ENCODE results near the gene PARP15. TPM values are rescaled to one million over a fixed set of nuclear protein-coding genes. Genes with fewer than 3 reads are reported as not detected.

PARP15 gene
- total and polyA plus RNA-seq, 3 donors from 2014 or later = 1.5 to 4.8 (median 3.7) TPM

DNA sequence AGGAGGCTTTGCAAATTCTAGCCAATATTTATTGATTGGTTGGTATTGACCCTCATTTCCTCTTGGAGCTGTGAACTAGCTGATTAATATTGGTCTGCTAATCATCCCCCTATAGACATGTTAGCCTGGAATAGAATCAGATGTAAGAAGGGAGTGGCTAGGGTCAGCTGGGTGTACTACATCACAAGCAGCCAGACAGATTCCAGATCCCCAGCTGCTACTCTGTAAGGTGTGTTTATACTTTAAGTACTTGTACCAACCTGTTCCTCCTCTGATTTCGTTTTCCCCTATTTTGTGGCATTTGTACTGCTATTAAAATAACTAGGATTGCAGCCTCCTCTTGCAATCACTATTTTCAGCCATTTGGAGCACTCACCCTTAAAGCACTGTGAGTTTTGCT lies 49.9 kb downstream of the PARP15 start:
- Histone ChIP-seq H3K4me3 (no peak overlapping the region), H3K4me1 (no peaks in the 10 kb centered on the region), H3K36me3 (ENCODE audit: low read depth, missing control alignments) (no peaks in the 10 kb centered on the region), H3K27ac (no peak overlapping the region), H3K9me3 (no peaks in the 10 kb centered on the region), H3K27me3 (no peaks in the 10 kb centered on the region)
- no peak for TF ChIP-seq POLR2A (IDR thresholded peaks at IDR 0.05)
- TF ChIP-seq, protein P1, sequence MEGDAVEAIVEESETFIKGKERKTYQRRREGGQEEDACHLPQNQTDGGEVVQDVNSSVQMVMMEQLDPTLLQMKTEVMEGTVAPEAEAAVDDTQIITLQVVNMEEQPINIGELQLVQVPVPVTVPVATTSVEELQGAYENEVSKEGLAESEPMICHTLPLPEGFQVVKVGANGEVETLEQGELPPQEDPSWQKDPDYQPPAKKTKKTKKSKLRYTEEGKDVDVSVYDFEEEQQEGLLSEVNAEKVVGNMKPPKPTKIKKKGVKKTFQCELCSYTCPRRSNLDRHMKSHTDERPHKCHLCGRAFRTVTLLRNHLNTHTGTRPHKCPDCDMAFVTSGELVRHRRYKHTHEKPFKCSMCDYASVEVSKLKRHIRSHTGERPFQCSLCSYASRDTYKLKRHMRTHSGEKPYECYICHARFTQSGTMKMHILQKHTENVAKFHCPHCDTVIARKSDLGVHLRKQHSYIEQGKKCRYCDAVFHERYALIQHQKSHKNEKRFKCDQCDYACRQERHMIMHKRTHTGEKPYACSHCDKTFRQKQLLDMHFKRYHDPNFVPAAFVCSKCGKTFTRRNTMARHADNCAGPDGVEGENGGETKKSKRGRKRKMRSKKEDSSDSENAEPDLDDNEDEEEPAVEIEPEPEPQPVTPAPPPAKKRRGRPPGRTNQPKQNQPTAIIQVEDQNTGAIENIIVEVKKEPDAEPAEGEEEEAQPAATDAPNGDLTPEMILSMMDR (IDR thresholded peaks at IDR 0.05) = no peak
- WGBS, 2 donors = 53 to 58% methylated on average over 1 of the region's 1 CpG
- no peak for DNase-seq
- intact Hi-C loops (cut with DNase I; ENCODE audit: low total_unique reads) = no loop called here

DNA sequence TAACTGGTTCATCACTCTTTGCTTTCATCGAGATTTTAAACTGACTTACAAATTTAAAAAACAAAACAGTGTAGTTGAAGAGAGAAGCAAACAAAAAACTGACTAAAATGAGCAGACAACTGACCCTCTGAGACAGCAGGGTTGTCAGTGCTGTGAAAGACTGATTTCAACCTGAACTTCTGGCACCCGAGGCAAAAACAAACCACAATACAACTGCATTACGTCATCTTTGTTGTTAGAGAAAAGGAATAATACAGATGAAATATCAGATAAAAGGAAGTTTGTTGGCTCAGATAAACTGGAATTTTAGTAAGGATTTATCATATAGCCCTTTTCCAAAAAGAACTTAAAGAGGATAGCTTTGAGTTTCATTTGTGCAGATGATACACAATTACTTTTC lies 51.1 kb downstream of the PARP15 start:
- Histone ChIP-seq H3K36me3 (ENCODE audit: low read depth, missing control alignments) (no peaks in the 10 kb centered on the region), H3K27ac (no peak overlapping the region), H3K4me1 (no peaks in the 10 kb centered on the region), H3K4me3 (no peak overlapping the region), H3K27me3 (no peaks in the 10 kb centered on the region), H3K9me3 (no peaks in the 10 kb centered on the region)
- intact Hi-C loops (cut with DNase I; ENCODE audit: low total_unique reads) = no loop called here
- WGBS, 2 donors = 80 to 82% methylated on average over 3 of the region's 3 CpGs
- TF ChIP-seq, protein P1 (IDR thresholded peaks at IDR 0.05) = no peak
- DNase-seq = no peak

DNA sequence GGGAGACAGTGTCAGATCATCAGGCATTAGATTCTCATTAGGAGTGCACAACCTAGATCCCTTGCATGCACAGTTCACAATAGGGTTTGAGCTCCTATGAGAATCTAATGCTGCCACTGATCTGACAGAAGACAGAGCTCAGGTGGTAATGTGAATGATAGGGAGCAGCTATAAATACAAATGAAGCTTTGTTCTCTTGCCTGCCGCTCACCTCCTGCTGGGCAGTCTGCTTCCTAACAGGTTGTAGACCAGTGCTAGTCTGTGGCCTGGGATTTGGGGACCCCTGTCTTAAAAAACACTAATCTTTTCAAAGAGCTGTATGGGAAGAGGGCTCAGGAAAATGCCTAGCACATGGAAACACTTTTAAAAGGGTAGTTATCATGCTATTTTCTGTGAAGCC lies 52.3 kb downstream of the PARP15 start:
- Histone ChIP-seq H3K27me3 (no peaks in the 10 kb centered on the region), H3K27ac (no peak overlapping the region), H3K9me3 (no peaks in the 10 kb centered on the region), H3K4me1 (no peaks in the 10 kb centered on the region), H3K36me3 (ENCODE audit: low read depth, missing control alignments) (no peaks in the 10 kb centered on the region), H3K4me3 (no peak overlapping the region)
- WGBS, 2 donors = 86 to 95% methylated on average over 1 of the region's 1 CpG
- TF ChIP-seq, protein P1 (IDR thresholded peaks at IDR 0.05) = no peak
- TF ChIP-seq POLR2A (IDR thresholded peaks at IDR 0.05) = no peak
- intact Hi-C loops (cut with DNase I; ENCODE audit: low total_unique reads) = no loop called here
- DNase-seq = no peak

DNA sequence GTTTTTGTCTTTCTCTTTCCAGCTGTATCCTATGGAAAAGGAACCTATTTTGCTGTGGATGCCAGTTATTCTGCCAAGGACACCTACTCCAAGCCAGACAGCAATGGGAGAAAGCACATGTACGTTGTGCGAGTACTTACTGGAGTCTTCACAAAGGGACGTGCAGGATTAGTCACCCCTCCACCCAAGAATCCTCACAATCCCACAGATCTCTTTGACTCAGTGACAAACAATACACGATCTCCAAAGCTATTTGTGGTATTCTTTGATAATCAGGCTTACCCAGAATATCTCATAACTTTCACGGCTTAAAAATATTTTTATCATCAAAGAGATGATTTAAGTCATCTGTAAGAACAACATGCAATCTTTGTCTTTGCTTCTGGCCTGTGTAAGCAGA lies 58.3 kb downstream of the PARP15 start:
- Histone ChIP-seq H3K4me3 (no peak overlapping the region), H3K27me3 (no peaks in the 10 kb centered on the region), H3K27ac (no peak overlapping the region), H3K36me3 (ENCODE audit: low read depth, missing control alignments) (no peaks in the 10 kb centered on the region), H3K9me3 (no peaks in the 10 kb centered on the region), H3K4me1 (no peaks in the 10 kb centered on the region)
- intact Hi-C loops (cut with DNase I; ENCODE audit: low total_unique reads) = no loop called here
- no peak for DNase-seq
- TF ChIP-seq, protein P1 (IDR thresholded peaks at IDR 0.05) = no peak
- no peak for TF ChIP-seq POLR2A (IDR thresholded peaks at IDR 0.05)
- 54% methylated on average over 5 of the region's 5 CpGs for WGBS, 2 donors

DNA sequence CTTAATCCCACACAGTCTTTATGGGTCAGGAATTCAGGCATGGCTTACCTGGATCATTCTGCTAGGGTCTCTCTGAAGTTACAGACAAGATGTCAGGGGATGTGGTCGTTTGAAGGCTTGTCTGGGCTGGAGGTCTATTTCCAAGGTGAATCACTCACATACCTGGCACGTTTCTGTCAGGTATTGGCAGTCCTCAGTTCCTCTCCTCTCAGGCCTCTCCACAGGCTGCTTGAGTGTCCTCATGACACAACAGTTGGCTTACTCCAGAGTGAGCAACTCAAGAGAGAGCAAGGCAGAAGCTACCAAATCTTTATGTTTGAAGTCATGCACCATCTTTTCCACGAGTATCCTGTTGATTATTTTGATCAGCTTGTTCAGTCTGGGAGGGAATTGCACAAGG lies 59.2 kb downstream of the PARP15 start:
- WGBS, 2 donors = 62 to 72% methylated on average over 3 of the region's 3 CpGs
- no peak for TF ChIP-seq POLR2A (IDR thresholded peaks at IDR 0.05)
- TF ChIP-seq, protein P1 (IDR thresholded peaks at IDR 0.05) = no peak

More for the DNA sequence above, 59.2 kb downstream of the PARP15 start:
- H3K4me1 ChIP-seq = no peaks in the 10 kb centered on the region
- H3K27me3 ChIP-seq = no peaks in the 10 kb centered on the region
- H3K36me3 ChIP-seq (ENCODE audit: low read depth, missing control alignments) = no peaks in the 10 kb centered on the region
- H3K27ac ChIP-seq = no peak overlapping the region
- DNase-seq = no peak
- no peaks in the 10 kb centered on the region for H3K9me3 ChIP-seq
- no peak overlapping the region for H3K4me3 ChIP-seq
- intact Hi-C loops (cut with DNase I; ENCODE audit: low total_unique reads) = no loop called here

Measured in testis (tissue), 3 donors.